SK-N-SH (cell line): ENCODE results near the gene DIAPH1. TPM values are rescaled to one million over a fixed set of nuclear protein-coding genes. Genes with fewer than 3 reads are reported as not detected.

Experiments used
- CTCF ChIA-PET: fragments of 300-600, 350-600 bp; formaldehyde crosslinking; extraction: SDS; loops from one replicate; lab custom pipeline; 2021; lab: Yijun Ruan, JAX
- POLR2A ChIA-PET: fragments of 350-600 bp; sonication (Branson Sonifier 250); formaldehyde crosslinking; extraction: SDS; loops from one replicate; lab custom pipeline; 2020; ENCODE audit warnings: antibody characterized with exemption, inconsistent platforms; lab: Yijun Ruan, JAX
- DNase-seq: peaks from one replicate; pipeline ENCODE4 v3.0.0; 2012
- H2AFZ ChIP-seq: fragments of 200-600 bp; sonication (generic); 2 replicates; pipeline ENCODE4 v1.8.1; 2016; ENCODE audit warnings: antibody characterized with exemption, mild to moderate bottlenecking, low read depth
- H3F3A ChIP-seq: fragments of 200-600 bp; sonication (generic); replicated peaks from 2 replicates; pipeline ENCODE3; 2016; ENCODE audit warnings: antibody characterized with exemption, mild to moderate bottlenecking; ENCODE audit not compliant: insufficient read depth
- H3K27ac ChIP-seq, 2 experiments: fragments of 200-500 bp in 1 of 2; fragments of 200-600 bp in 1 of 2; sonication (Bioruptor generic) in 1 of 2; sonication (generic), shearing (Covaris generic) in 1 of 2; 2 replicates each; pipeline versions ENCODE4 v1.5.1 to v1.6.1; 2014 to 2016; ENCODE audit warnings: low read depth in 2 of 2, inconsistent platforms in 1 of 2, low read length in 1 of 2, mild to moderate bottlenecking in 1 of 2, mixed read lengths in 1 of 2
- H3K27me3 ChIP-seq: fragments of 200-600 bp; sonication (generic), shearing (Covaris generic); 2 replicates; pipeline ENCODE4 v1.6.1; 2016; ENCODE audit warnings: mixed run types; ENCODE audit not compliant: insufficient read depth
- H3K36me3 ChIP-seq, 2 experiments: fragments of 200-500 bp in 1 of 2; fragments of 200-600 bp in 1 of 2; sonication (Bioruptor generic) in 1 of 2; sonication (generic) in 1 of 2; replicated peaks in 1 of 2; 2 replicates each; pipeline versions ENCODE3 to v1.5.1; 2014 to 2016; ENCODE audit warnings: low read length in 1 of 2, mild to moderate bottlenecking in 1 of 2; ENCODE audit not compliant: insufficient read depth in 2 of 2, control insufficient read depth in 1 of 2
- H3K4me1 ChIP-seq, 2 experiments: fragments of 200-500 bp in 1 of 2; fragments of 200-600 bp in 1 of 2; sonication (Bioruptor generic) in 1 of 2; sonication (generic), shearing (Covaris generic) in 1 of 2; 2 replicates each; pipeline versions ENCODE4 v1.5.1 to v1.6.1; 2014 to 2016; ENCODE audit warnings: low read depth in 1 of 2, low read length in 1 of 2, mixed run types in 1 of 2; ENCODE audit not compliant: insufficient read depth in 2 of 2, control insufficient read depth in 1 of 2
- H3K4me2 ChIP-seq: fragments of 200-600 bp; sonication (generic), shearing (Covaris generic); 2 replicates; pipeline ENCODE4 v1.6.1; 2017; ENCODE audit warnings: mixed run types
- H3K4me3 ChIP-seq, 2 experiments: fragments of 200-500 bp in 1 of 2; fragments of 200-600 bp in 1 of 2; sonication (Bioruptor generic) in 1 of 2; sonication (generic), shearing (Covaris generic) in 1 of 2; 2 replicates each; pipeline versions ENCODE4 v1.5.1 to v1.8.1; 2014 to 2016; ENCODE audit warnings: low read depth in 2 of 2, inconsistent platforms in 1 of 2, low read length in 1 of 2, mild to moderate bottlenecking in 1 of 2, mixed read lengths in 1 of 2, moderate library complexity in 1 of 2
- H3K79me2 ChIP-seq: fragments of 200-600 bp; sonication (generic); 2 replicates; pipeline ENCODE4 v1.8.1; 2017; ENCODE audit warnings: mild to moderate bottlenecking; ENCODE audit not compliant: insufficient read depth
- H3K9ac ChIP-seq: fragments of 200-600 bp; sonication (generic); 2 replicates; pipeline ENCODE4 v1.6.1; 2017; ENCODE audit warnings: mixed run types
- H3K9me2 ChIP-seq: fragments of 200-600 bp; sonication (generic); 2 replicates; pipeline ENCODE4 v1.6.1; 2017; ENCODE audit warnings: mixed run types
- H3K9me3 ChIP-seq: fragments of 200-600 bp; sonication (generic); 2 replicates; pipeline ENCODE4 v1.6.1; 2017; ENCODE audit warnings: mixed run types, mild to moderate bottlenecking, moderate library complexity
- H4K20me1 ChIP-seq: fragments of 200-600 bp; sonication (generic); 2 replicates; pipeline ENCODE4 v1.6.1; 2017; ENCODE audit warnings: mild to moderate bottlenecking, mixed run types; ENCODE audit not compliant: insufficient read depth
- CHD2 ChIP-seq: fragments of 150-350 bp; IDR thresholded peaks from 2 replicates; pipeline ENCODE4 v1.6.1; 2018; ENCODE audit warnings: low read length; ENCODE audit not compliant: partially characterized antibody
- EP300 ChIP-seq, 2 experiments: IDR thresholded peaks; 2 replicates each; pipeline versions ENCODE4 v1.4.0 to v1.6.1; 2012; ENCODE audit warnings: borderline replicate concordance in 1 of 2, low read depth in 1 of 2, low read length in 1 of 2
- EZH2phosphoT487 ChIP-seq: fragments of 200-600 bp; sonication (generic); IDR thresholded peaks from 2 replicates; pipeline ENCODE4 v1.6.1; 2017; ENCODE audit warnings: low read depth, mixed run types, mild to moderate bottlenecking, antibody characterized with exemption, moderate library complexity, borderline replicate concordance
- FOSL2 ChIP-seq: IDR thresholded peaks from 2 replicates; pipeline ENCODE4 v1.4.0; 2012; ENCODE audit warnings: low read depth, mild to moderate bottlenecking, moderate library complexity, borderline replicate concordance
- FOXJ3 ChIP-seq: sonication (generic); formaldehyde crosslinking; IDR thresholded peaks from 2 replicates; pipeline ENCODE4 v1.5.1; 2020; ENCODE audit warnings: mild to moderate bottlenecking, missing genetic modification reagents
- FOXM1 ChIP-seq: IDR thresholded peaks from 2 replicates; pipeline ENCODE4 v1.4.0; 2012; ENCODE audit warnings: low read depth, mild to moderate bottlenecking
- JUND ChIP-seq: IDR thresholded peaks from 2 replicates; pipeline ENCODE4 v1.4.0; 2012
- MXI1 ChIP-seq: IDR thresholded peaks from 2 replicates; pipeline ENCODE4 v1.6.1; 2012; ENCODE audit warnings: mild to moderate bottlenecking, low read depth, low read length, improper control_type of control experiment
- NFIC ChIP-seq: IDR thresholded peaks from 2 replicates; pipeline ENCODE4 v1.4.0; 2012; ENCODE audit warnings: borderline replicate concordance
- RAD21 ChIP-seq: IDR thresholded peaks from 2 replicates; pipeline ENCODE4 v1.6.1; 2012; ENCODE audit warnings: mild to moderate bottlenecking, low read length
- RCOR1 ChIP-seq: fragments of 150-350 bp; IDR thresholded peaks from 2 replicates; pipeline ENCODE4 v1.6.1; 2017; ENCODE audit warnings: antibody characterized with exemption, low read length
- RXRA ChIP-seq: IDR thresholded peaks from 2 replicates; pipeline ENCODE4 v1.4.0; 2012; ENCODE audit warnings: low read depth, mild to moderate bottlenecking, borderline replicate concordance
- SIN3A ChIP-seq: IDR thresholded peaks from 2 replicates; pipeline ENCODE4 v1.6.1; 2012; ENCODE audit warnings: low read depth, mild to moderate bottlenecking, low read length, moderate library complexity, borderline replicate concordance
- SMC3 ChIP-seq: IDR thresholded peaks from 2 replicates; pipeline ENCODE4 v1.6.1; 2012; ENCODE audit warnings: low read depth, low read length, improper control_type of control experiment
- TCF12 ChIP-seq: IDR thresholded peaks from 2 replicates; pipeline ENCODE4 v1.4.0; 2012
- YY1 ChIP-seq: IDR thresholded peaks from 2 replicates; pipeline ENCODE4 v1.4.0; 2012; ENCODE audit warnings: low read depth, mild to moderate bottlenecking
- WGBS: methylation state at CpG from one replicate; pipeline ENCODE4 v1.1.6; 2017; ENCODE audit warnings: low lambda C conversion rate; 5-methylcytosine and 5-hydroxymethylcytosine counted together
- polyA plus RNA-seq, 3 experiments: library from polyadenylated mRNA; depleted of rRNA; stranded (reverse); fragments of >200 nt; gene quantifications; 2 replicates each; pipeline ENCODE4 v1.2.3, GENCODE V29; 2012
- TF ChIP-seq, protein P1 (sequence below): fragments of 150-350 bp; IDR thresholded peaks from 2 replicates; pipeline ENCODE4 v1.6.1; 2017; ENCODE audit warnings: antibody characterized with exemption, low read length, low read depth, borderline replicate concordance
- TF ChIP-seq, protein P2 (sequence below): fragments of 200-600 bp; sonication (generic); IDR thresholded peaks from 2 replicates; pipeline ENCODE4 v1.6.1; 2017; ENCODE audit warnings: antibody characterized with exemption, mild to moderate bottlenecking, moderate library complexity
- TF ChIP-seq, protein P3 (sequence below): IDR thresholded peaks from 2 replicates; pipeline ENCODE4 v1.4.0; 2012; ENCODE audit warnings: low read depth
- TF ChIP-seq, protein P4 (sequence below): fragments of 150-350 bp; IDR thresholded peaks from 2 replicates; pipeline ENCODE4 v1.6.1; 2016; ENCODE audit warnings: mild to moderate bottlenecking, low read depth, low read length
- TF ChIP-seq, protein P5 (sequence below): IDR thresholded peaks from 2 replicates; pipeline ENCODE4; 2012

Gene DIAPH1
- polyA plus RNA-seq, 1 of the 3 experiments (the other 2 are of a cell fraction) = 30.4 TPM

DNA sequence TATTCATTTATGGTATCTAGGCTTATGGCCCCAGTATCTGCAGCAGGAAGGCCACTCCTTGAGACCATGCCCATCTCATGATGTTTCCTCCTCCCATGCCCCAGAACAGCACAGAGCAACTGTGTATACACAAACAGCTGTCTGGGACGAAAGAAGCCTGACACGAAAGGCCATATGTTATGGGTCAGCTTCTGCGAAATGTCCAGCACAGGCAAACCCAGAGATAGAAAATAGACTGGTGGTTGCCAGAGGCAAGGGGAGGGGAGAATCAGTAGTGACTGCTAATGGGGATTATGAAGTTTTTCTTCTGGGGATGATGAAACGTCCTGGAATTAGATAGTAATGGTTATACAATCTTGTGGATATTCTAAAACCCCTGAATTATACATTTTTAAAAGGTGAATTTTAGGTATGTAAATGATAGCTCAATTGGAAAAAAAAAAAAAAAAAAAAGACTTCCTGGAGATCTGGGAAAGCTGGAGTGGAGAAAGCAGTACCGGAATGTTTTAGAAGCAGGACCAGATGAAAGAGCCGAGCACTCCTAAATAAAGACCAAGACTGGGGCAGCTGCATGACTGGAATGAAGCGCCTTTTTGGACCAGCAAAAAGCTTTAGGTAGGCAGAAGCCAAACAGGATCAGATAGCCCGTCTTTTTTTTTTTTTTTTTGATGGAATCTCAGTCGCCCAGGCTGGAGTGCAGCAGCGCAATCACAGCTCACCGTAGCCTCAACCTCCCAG is 100.8 kb downstream of the DIAPH1 start:
- Histone ChIP-seq H3K4me1 (peaks cover 59 to 78% of the 10 kb centered on the region in 2 experiments), H3K27ac (peak overlapping the region; percentile 99 to 100), H3K9me2 (no peaks in the 10 kb centered on the region), H3F3A (peaks cover 57% of the 10 kb centered on the region), H3K79me2 (peaks cover 10% of the 10 kb centered on the region)
- DNase-seq = peak; percentile 62
- CTCF ChIA-PET = interaction anchor here (0.6 to 10.1 kb wide), 12 partner anchors 9 to 1137 kb away, joined by 3 to 113 read pairs (median 4); partner anchors contain the start of genes PCDHGA10, PCDHGB7, PCDHGC3 and PCDHGC4
- no peak for TF ChIP-seq SMC3
- no peak for TF ChIP-seq EZH2phosphoT487
- TF ChIP-seq RCOR1 = peak; percentile 66
- TF ChIP-seq RXRA = no peak
- no peak for TF ChIP-seq TCF12
- peak; percentile 0; the same call in 1 of the 2 replicates for TF ChIP-seq RAD21
- TF ChIP-seq, protein P1, sequence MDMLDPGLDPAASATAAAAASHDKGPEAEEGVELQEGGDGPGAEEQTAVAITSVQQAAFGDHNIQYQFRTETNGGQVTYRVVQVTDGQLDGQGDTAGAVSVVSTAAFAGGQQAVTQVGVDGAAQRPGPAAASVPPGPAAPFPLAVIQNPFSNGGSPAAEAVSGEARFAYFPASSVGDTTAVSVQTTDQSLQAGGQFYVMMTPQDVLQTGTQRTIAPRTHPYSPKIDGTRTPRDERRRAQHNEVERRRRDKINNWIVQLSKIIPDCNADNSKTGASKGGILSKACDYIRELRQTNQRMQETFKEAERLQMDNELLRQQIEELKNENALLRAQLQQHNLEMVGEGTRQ = no peak
- peak; percentile 75; the same call in 1 of the 2 replicates for TF ChIP-seq MXI1
- no peak for TF ChIP-seq NFIC
- TF ChIP-seq, protein P2, sequence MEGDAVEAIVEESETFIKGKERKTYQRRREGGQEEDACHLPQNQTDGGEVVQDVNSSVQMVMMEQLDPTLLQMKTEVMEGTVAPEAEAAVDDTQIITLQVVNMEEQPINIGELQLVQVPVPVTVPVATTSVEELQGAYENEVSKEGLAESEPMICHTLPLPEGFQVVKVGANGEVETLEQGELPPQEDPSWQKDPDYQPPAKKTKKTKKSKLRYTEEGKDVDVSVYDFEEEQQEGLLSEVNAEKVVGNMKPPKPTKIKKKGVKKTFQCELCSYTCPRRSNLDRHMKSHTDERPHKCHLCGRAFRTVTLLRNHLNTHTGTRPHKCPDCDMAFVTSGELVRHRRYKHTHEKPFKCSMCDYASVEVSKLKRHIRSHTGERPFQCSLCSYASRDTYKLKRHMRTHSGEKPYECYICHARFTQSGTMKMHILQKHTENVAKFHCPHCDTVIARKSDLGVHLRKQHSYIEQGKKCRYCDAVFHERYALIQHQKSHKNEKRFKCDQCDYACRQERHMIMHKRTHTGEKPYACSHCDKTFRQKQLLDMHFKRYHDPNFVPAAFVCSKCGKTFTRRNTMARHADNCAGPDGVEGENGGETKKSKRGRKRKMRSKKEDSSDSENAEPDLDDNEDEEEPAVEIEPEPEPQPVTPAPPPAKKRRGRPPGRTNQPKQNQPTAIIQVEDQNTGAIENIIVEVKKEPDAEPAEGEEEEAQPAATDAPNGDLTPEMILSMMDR = no peak
- no peak for TF ChIP-seq FOXM1
- TF ChIP-seq JUND = no peak
- TF ChIP-seq FOSL2 = no peak
- TF ChIP-seq EP300 (IDR thresholded peaks at IDR 0.05; ENCODE audit: borderline replicate concordance in 1 of 2, low read depth in 1 of 2, low read length in 1 of 2) = peak in 1 of 2 experiments; percentile 81; a peak in 2 of 4 replicates
- TF ChIP-seq, protein P3, sequence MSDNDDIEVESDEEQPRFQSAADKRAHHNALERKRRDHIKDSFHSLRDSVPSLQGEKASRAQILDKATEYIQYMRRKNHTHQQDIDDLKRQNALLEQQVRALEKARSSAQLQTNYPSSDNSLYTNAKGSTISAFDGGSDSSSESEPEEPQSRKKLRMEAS = no peak
- peak; percentile 84 for TF ChIP-seq FOXJ3 (CRISPR knock-in tag)
- TF ChIP-seq, protein P4, sequence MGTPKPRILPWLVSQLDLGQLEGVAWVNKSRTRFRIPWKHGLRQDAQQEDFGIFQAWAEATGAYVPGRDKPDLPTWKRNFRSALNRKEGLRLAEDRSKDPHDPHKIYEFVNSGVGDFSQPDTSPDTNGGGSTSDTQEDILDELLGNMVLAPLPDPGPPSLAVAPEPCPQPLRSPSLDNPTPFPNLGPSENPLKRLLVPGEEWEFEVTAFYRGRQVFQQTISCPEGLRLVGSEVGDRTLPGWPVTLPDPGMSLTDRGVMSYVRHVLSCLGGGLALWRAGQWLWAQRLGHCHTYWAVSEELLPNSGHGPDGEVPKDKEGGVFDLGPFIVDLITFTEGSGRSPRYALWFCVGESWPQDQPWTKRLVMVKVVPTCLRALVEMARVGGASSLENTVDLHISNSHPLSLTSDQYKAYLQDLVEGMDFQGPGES = no peak
- no peak for TF ChIP-seq YY1
- TF ChIP-seq, protein P5, sequence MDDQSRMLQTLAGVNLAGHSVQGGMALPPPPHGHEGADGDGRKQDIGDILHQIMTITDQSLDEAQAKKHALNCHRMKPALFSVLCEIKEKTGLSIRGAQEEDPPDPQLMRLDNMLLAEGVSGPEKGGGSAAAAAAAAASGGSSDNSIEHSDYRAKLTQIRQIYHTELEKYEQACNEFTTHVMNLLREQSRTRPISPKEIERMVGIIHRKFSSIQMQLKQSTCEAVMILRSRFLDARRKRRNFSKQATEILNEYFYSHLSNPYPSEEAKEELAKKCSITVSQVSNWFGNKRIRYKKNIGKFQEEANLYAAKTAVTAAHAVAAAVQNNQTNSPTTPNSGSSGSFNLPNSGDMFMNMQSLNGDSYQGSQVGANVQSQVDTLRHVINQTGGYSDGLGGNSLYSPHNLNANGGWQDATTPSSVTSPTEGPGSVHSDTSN = no peak
- no peak for TF ChIP-seq SIN3A
- TF ChIP-seq CHD2 = peak; percentile 71
- TF ChIP-seq, all 33 proteins: peak for 6
- Histone ChIP-seq H3K9me3 (no peaks in the 10 kb centered on the region), H4K20me1 (no peaks in the 10 kb centered on the region), H3K36me3 (peaks cover 22 to 28% of the 10 kb centered on the region in 2 experiments), H3K4me2 (0 out of 2 replicates have a peak overlapping the region, but pooled peaks have one; percentile 22), H3K27me3 (no peaks in the 10 kb centered on the region), H3K4me3 (no peak overlapping the region), H3K9ac (no peak overlapping the region), H2AFZ (no peak overlapping the region)
- WGBS = 74% methylated on average over 10 of the region's 11 CpGs
- POLR2A ChIA-PET = interaction anchor here (0.6 to 1.5 kb wide), 2 partner anchors 10 kb away, joined by 3 to 13 read pairs; no protein-coding TSS in a partner anchor
